Keratinocyte (primary cell): ENCODE measurements around the gene PKP4.

ENCODE experiments used
- CTCF ChIP-seq, 3 experiments: IDR thresholded peaks in 1 of 3; conservative IDR thresholded peaks in 1 of 3; optimal IDR thresholded peaks in 1 of 3; 2 replicates in 2 of 3; 3 replicates in 1 of 3; pipeline versions ENCODE3 to v1.5.1; 2011; ENCODE audit warnings: low read length in 3 of 3, mild to moderate bottlenecking in 3 of 3, moderate library complexity in 2 of 3, control low read depth in 1 of 3, inconsistent platforms in 1 of 3; ENCODE audit not compliant: insufficient read depth in 2 of 3; ENCODE audit errors: extremely low read depth in 1 of 3
- EZH2 ChIP-seq: IDR thresholded peaks from one replicate; pipeline ENCODE4 v1.6.1; 2012; ENCODE audit warnings: inconsistent platforms, mild to moderate bottlenecking, low read length, moderate library complexity

DNA sequence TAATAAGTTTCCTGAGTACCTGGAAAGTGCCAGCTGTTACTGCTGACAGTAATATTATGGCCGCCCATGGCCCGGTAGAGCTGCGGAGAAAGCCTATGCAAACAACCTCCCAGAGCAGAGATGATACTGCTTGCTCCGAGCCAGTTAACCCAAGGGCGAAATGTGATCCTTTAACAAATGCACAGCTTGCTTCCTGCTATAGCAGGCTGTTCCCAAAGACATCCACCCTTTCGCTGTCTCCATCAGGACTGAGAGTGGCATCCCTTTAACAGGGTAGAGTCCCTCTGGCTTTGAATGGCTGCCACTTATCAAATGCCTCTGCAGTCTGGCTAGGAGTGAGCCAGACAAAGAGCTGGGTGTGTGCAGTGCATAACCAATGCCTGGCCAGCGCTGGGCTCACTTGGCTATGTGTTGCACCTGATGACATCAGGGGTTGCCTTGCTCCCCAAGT, 268.7 kb downstream of the PKP4 start:
- TF ChIP-seq EZH2: no peak
- no peak for TF ChIP-seq CTCF (optimal IDR thresholded peaks at IDR 0.05 in 1 of 3, IDR thresholded peaks at IDR 0.05 in 1 of 3, conservative IDR thresholded peaks at IDR 0.05 in 1 of 3; ENCODE audit: extremely low read depth in 1 of 3, insufficient read depth in 2 of 3, low read length in 3 of 3)
